GM12873 (cell line): ENCODE measurements around the gene POTEB3.
"Not testable (repeated sequence)": the region's sequence is repeated elsewhere in the genome, so short reads cannot be mapped to it uniquely, and the experiment has no call there.

Experiments
- CTCF ChIP-seq: IDR thresholded peaks from 2 replicates; pipeline ENCODE4 v1.5.1; 2012; ENCODE audit warnings: low read depth, mild to moderate bottlenecking, moderate library complexity, low read length, control low read depth; ENCODE audit not compliant: insufficient read depth; ENCODE audit errors: missing control alignments

POTEB3 gene

GRCh38 chr15:21440399-21440798 lies at the start of gene POTEB3:
TSS of gene POTEB3 (minus strand) at chr15:21440499. CDS start at chr15:21440011, 488 bp downstream.
- not testable (repeated sequence) for TF ChIP-seq CTCF
